ENCODE data around the gene ERC2. TPM values are rescaled to one million over a fixed set of nuclear protein-coding genes. Genes with fewer than 3 reads are reported as not detected.

ERC2 gene
- total and polyA plus RNA-seq, 2 of the 8 experiments (the other 6 are each of a cell fraction or from before 2014, with no cell fraction given), result 16.4 to 22.8 TPM

DNA sequence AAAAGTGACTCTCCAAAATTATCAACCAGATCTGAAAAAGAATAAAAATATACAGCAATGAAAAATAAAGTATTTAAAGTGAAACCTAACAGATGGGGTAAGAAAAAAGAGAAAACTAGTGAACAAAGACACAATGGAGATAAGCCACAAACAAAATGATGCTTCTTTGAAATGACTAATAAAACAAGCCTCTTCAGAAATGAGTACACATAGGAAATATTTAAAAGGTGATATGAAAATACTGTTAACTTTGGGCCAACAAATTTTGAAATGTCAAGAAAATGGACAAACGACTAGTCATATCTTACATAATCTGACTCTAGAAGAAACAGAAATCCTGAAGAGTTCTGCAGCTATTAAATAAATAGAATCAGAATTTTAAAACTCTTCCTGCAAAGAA, 164.2 kb downstream of the ERC2 start:
- no peaks in the 10 kb centered on the region for H3K79me1 ChIP-seq (ENCODE audit: low read depth, low read length)
- H2BK120ac ChIP-seq (replicated peaks; ENCODE audit: low read depth, low read length), result no peak overlapping the region
- WGBS, 2 experiments (ENCODE audit: extremely low coverage in 1 of 2, insufficient coverage in 1 of 2, insufficient read length in 1 of 2, insufficient replicate concordance in 2 of 2, low coverage in 1 of 2, low lambda C conversion rate in 2 of 2, missing lambda C conversion rate in 1 of 2), result 65% methylated on average over 1 of the region's 1 CpG; no CpG with 5 or more reads in 1 of the 2 experiments
- H3K27ac ChIP-seq (ENCODE audit: low read depth, low read length), result no peak overlapping the region
- no peaks in the 10 kb centered on the region for H3K27me3 ChIP-seq (replicated peaks in 1 of 4; ENCODE audit: control insufficient read depth in 3 of 4, extremely low read depth in 1 of 4, insufficient read depth in 3 of 4, low read length in 3 of 4)
- no peak overlapping the region for H2BK12ac ChIP-seq (ENCODE audit: low read depth, low read length)
- H4K5ac ChIP-seq (ENCODE audit: insufficient read length, low read depth, low read length), result no peak overlapping the region
- no peak overlapping the region for H3K18ac ChIP-seq (ENCODE audit: extremely low read depth, low read length)
- no peak overlapping the region for H2BK20ac ChIP-seq (ENCODE audit: low read length)
- no peak overlapping the region for H3K23ac ChIP-seq (ENCODE audit: insufficient read length)
- no peak overlapping the region for H3K4me3 ChIP-seq (ENCODE audit: extremely low read depth in 1 of 4, insufficient read depth in 2 of 4, low read depth in 3 of 4, low read length in 4 of 4)
- no peak overlapping the region for H2AK5ac ChIP-seq (ENCODE audit: low read depth, low read length)
- H2BK15ac ChIP-seq (ENCODE audit: low read length), result no peak overlapping the region
- FAIRE-seq (peak; percentile 19), DNase-seq (ENCODE audit: low read depth in 1 of 2, low spot score in 2 of 2) (no peak)
- no peaks in the 10 kb centered on the region for H3K23me2 ChIP-seq (ENCODE audit: low read depth, low read length)
- POLR2A ChIA-PET (ENCODE audit: partially characterized antibody), result no interaction called here
- no peaks in the 10 kb centered on the region for H3K36me3 ChIP-seq (ENCODE audit: control insufficient read depth in 2 of 4, insufficient read depth in 4 of 4, low read length in 3 of 4)
- no peaks in the 10 kb centered on the region for H3K79me2 ChIP-seq (ENCODE audit: control insufficient read depth in 1 of 2, insufficient read depth in 2 of 2, low read length in 2 of 2)
- no peaks in the 10 kb centered on the region for H4K20me1 ChIP-seq (replicated peaks in 1 of 2; ENCODE audit: control insufficient read depth in 1 of 2, insufficient read depth in 2 of 2, low read length in 2 of 2)
- no peak overlapping the region for H3K4me2 ChIP-seq (ENCODE audit: insufficient read depth in 1 of 2, low read depth in 2 of 2, low read length in 2 of 2)
- CTCF ChIA-PET (ENCODE audit: partially characterized antibody), result interaction anchor here (0.8 to 4.5 kb wide), 25 partner anchors 9 to 585 kb away, joined by 3 to 44 read pairs (median 5); no protein-coding TSS in a partner anchor
- H2AFZ ChIP-seq (ENCODE audit: low read length), result no peak overlapping the region
- H3K56ac ChIP-seq (replicated peaks; ENCODE audit: insufficient read length, low read depth, low read length), result no peak overlapping the region
- H3K14ac ChIP-seq (ENCODE audit: insufficient read length), result no peak overlapping the region
- no peak overlapping the region for H3K4ac ChIP-seq (replicated peaks; ENCODE audit: insufficient read length, low read depth, low read length)
- TF ChIP-seq SIRT6 (IDR thresholded peaks at IDR 0.05; ENCODE audit: low read length) (no peak), EGR1 (IDR thresholded peaks at IDR 0.05; ENCODE audit: borderline replicate concordance, low read depth, low read length) (no peak), TAF7 (optimal IDR thresholded peaks at IDR 0.05; ENCODE audit: borderline replicate concordance, low read depth, low read length) (no peak), EZH2 (IDR thresholded peaks at IDR 0.05; ENCODE audit: low read depth, low read length, severe bottlenecking) (no peak), ASH2L (IDR thresholded peaks at IDR 0.05; ENCODE audit: low read length) (no peak)
- H2BK5ac ChIP-seq (ENCODE audit: low read depth, low read length), result no peak overlapping the region
- H3K9ac ChIP-seq (replicated peaks in 1 of 4; ENCODE audit: extremely low read depth in 1 of 4, low read depth in 3 of 4, low read length in 3 of 4), result no peak overlapping the region
- H3K4me1 ChIP-seq (replicated peaks in 1 of 4; ENCODE audit: control insufficient read depth in 3 of 4, insufficient read depth in 4 of 4, low read length in 3 of 4), result peaks cover 1 to 13% (median 8%) of the 10 kb centered on the region in 4 experiments; a peak in 4 of 7 replicates
- H3K9me3 ChIP-seq (ENCODE audit: insufficient read depth in 2 of 2, low read depth in 1 of 2, low read length in 1 of 2), result no peaks in the 10 kb centered on the region
- no peak overlapping the region for H4K91ac ChIP-seq (replicated peaks; ENCODE audit: insufficient read length, low read length)
- no peak overlapping the region for H4K8ac ChIP-seq (ENCODE audit: extremely low read depth, insufficient read depth, low read length)

Measured in H1 (cell line).